Left cardiac atrium (tissue), 4 donors: ENCODE results near the gene CC2D2B. TPM values are rescaled to one million over a fixed set of nuclear protein-coding genes. Genes with fewer than 3 reads are reported as not detected.
A peak's percentile ranks its signal among the peaks of the same experiment; 100 is the strongest.
"Not testable (repeated sequence)": the region's sequence is repeated elsewhere in the genome, so short reads cannot be mapped to it uniquely, and the experiment has no call there.

Experiments
- ATAC-seq, 2 donors: fragments of 200-7000 bp; cut with Tn5 transposase; one replicate each; pipeline ENCODE4 v1.9.1; 2020; ENCODE audit warnings: mild to moderate bottlenecking in 2 of 2, moderate library complexity in 2 of 2
- DNase-seq: peaks from one replicate; pipeline ENCODE4 v3.0.0-alpha.2; 2020
- intact Hi-C, 2 donors: fragments of 100-400 bp; cut with DNase I; formaldehyde crosslinking; loops; one replicate each; pipeline versions ENCODE4 v1.14.1 to v1.15.1; 2022 to 2023
- total RNA-seq, 2 donors: library from RNA; stranded (reverse); fragmentation: NEBNext Ultra II Directional; extraction: Animal tissue kit (Norgen Biotek cat#: 25700); gene quantifications; one replicate each; pipeline ENCODE4 v1.2.1, GENCODE V29; 2021
- donor health status: DM: no; HTN: yes; CAD: no.
- donor health status: DM: no; HTN: yes; CAD: no; lungs with severe emphysema.
- donor health status: DM: yes; HTN: yes; CAD: no.
- donor health status: Dilated cardiomyopathy.

Gene CC2D2B
- total RNA-seq, 2 donors from 2014 or later: 0.65 to 1.0 TPM

GRCh38 chr10:95896071-95896850, 11.5 kb upstream of the CC2D2B start:
- intact Hi-C loops: no loop called here
- DNase-seq (no peak), ATAC-seq (no peak)

DNA sequence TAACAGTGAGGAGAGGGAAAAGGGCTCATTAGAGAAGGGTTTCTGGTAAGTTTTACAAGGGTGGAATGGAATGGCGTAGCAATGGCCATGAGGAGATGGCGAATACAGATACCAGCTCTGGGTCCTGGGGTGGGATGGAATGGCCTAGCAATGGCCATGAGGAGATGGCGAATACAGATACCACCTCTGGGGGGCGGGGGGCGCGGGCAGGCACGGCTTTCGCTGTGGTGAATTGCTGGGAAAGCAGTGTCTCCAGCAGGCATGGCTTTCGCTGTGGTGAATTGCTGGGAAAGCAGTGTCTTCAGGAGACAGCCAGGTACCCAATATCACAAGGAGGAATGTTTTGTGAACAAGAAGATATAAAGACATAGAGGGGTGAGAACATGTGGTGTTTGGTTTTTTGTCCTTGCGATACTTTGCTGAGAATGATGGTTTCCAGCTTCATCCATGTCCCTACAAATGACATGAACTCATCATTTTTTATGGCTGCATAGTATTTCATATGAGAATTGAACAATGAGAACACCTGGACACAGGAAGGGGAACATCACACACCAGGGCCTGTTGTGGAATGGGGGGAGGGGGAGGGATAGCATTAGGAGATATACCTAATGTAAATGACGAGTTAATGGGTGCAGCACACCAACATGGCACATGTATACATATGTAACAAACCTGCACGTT, 1.7 kb upstream of the CC2D2B start:
- ATAC-seq, intact Hi-C loops, DNase-seq: not testable (repeated sequence)

GRCh38 chr10:95906677-95907455, 909 bp upstream of the CC2D2B start:
- intact Hi-C loops: no loop called here
- ATAC-seq (peak; percentile 64 to 70), DNase-seq (peak; percentile 52)

DNA sequence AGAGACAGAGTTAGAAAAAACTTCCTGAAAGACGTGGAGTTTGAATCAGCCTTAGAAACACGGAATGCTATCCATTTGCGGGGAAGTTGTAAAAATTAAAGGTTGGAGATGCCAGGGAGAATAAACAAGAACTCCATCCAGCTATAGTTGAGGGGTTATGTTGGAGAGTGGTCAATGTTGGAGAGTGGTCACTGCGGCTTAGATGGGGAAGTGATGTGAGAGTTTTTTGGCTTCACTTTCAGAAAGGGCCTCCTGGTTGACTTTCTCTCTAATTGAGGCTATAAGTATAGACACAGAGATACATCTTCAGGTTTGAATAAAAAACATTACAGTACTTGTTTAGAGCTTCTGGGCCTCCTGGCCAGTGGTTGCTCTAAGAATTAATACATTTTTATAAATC, 675 bp downstream of the CC2D2B start:
- ATAC-seq (no peak), DNase-seq (no peak)
- intact Hi-C loops: no loop called here

GRCh38 chr10:95909561-95909960, 1.8 kb downstream of the CC2D2B start:
- intact Hi-C loops: no loop called here
- no peak for ATAC-seq

DNA sequence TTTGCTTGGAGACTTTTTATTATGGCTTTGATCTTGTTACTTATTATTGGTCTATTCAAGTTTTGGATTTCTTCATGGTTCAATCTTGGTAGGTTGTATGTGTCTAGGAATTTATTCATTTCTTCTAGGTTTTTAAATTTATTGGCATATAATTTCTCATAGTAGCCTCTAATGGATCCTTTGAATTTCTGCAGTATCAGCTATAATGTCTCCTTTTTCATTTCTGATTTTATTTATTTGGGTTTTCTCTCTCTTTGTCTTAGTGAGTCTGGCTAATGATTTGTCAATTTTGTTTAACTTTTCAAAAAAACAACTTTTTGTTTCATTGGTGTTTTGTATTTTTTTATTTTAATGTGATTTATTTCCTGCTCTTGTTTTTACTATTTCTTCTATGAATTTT, 8.3 kb downstream of the CC2D2B start:
- DNase-seq, intact Hi-C loops, ATAC-seq: not testable (repeated sequence)

More at GRCh38 chr10:95909561-95909960, 1.8 kb downstream of the CC2D2B start:
- no peak for DNase-seq

- ATAC-seq (no peak), DNase-seq (no peak)
- intact Hi-C loops: no loop called here
Observed at GRCh38 chr10:95920798-95921426, 13.1 kb downstream of the CC2D2B start.

- no peak for DNase-seq
- intact Hi-C loops: no loop called here
Observed at GRCh38 chr10:95925033-95925432, 17.3 kb downstream of the CC2D2B start.

DNA sequence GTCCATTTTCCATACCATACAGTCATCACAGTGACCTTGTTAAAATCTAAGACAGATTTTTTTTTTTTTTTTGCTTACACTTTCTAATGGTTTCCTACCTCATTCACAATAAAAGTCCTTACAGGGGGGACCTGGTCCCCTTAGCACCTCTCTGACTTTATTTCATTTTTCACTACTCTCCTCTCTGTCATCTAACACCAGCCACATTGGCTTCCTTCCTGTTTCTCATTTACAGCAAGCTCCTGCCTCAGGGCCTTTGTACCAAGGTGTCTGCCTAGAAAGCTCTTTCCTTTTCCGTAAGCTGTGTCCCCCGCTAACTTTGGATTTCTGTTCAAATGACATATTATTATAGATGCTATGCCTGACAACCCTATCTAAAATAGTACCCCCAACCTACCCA, 27.7 kb downstream of the CC2D2B start:
- no peak for DNase-seq
- no peak for ATAC-seq
- intact Hi-C loops: no loop called here

More at GRCh38 chr10:95925033-95925432, 17.3 kb downstream of the CC2D2B start:
- no peak for ATAC-seq

- DNase-seq (no peak), ATAC-seq (no peak)
- intact Hi-C loops: no loop called here
Observed at GRCh38 chr10:95941115-95941514, 33.3 kb downstream of the CC2D2B start.

DNA sequence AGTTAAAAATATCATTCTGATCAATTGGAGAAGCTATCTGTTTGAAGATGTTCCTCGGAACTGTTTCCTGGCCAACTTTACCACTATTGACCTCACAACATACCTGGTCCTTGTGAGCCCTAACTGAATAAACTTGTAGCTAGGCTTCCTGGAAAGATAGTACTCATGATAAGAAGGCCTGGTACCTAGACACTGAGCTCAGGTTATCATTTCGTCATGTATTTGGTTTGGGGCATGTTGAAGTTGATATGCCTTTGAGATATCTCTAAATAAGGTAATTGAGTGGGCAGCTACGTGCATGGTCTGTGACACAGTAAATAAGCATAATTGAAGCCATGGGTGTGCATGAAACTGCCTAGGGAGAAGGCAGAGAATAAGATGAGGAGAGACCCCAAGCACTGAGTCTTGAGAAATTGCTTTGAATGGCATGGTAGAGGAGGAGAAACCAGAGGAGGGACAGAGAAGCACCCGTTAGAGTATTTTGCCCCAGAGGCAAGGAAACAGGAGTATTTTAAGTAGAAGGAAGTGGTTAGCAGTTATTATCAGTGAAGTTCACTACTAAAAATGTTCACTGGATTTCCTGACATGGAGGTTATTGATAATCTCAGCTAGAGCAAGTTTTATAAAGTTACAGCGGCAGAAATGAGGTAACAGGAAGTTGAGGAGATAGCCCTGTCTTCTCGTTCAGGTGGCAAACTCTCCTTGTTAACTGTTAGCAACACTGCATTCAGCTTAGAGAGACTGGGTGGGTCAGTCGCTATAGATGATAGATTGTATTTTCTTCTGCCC, 55.6 kb downstream of the CC2D2B start:
- ATAC-seq (no peak), DNase-seq (no peak)
- intact Hi-C loops: no loop called here

GRCh38 chr10:95963991-95964389, 56.2 kb downstream of the CC2D2B start:
- ATAC-seq: no peak
- intact Hi-C loops: no loop called here
- DNase-seq: no peak

- ATAC-seq: no peak
- intact Hi-C loops: no loop called here
- no peak for DNase-seq
Observed at GRCh38 chr10:95964756-95965155, 57.0 kb downstream of the CC2D2B start.

GRCh38 chr10:95976362-95977229, 68.8 kb downstream of the CC2D2B start:
- DNase-seq: no peak
- intact Hi-C loops: no loop called here
- ATAC-seq: no peak

- ATAC-seq: no peak
- intact Hi-C loops: no loop called here
- DNase-seq: no peak
Observed at GRCh38 chr10:95982200-95982599, 74.4 kb downstream of the CC2D2B start.

GRCh38 chr10:95987685-95988426, 80.1 kb downstream of the CC2D2B start:
- intact Hi-C loops: no loop called here
- DNase-seq (no peak), ATAC-seq (no peak)

DNA sequence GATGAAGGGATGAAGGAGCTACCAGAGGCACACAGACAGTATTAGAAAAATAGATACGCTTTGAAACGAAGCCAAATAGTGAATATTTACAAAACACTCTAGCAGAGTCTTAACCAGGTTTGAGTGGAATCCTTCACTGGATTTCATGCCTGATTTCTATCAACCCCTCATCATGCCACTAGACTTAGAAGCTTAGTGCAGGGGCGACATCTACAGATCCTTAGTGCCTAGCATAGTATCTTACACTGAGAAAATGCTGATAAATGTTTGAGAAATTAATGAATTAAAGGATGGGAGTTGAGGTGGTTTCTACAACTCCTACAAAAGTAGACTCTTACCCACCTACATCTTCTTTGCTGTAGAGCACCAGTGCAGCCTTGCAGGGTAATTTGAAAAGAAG, 80.9 kb downstream of the CC2D2B start:
- DNase-seq (no peak), ATAC-seq (no peak)
- intact Hi-C loops: no loop called here
